A673 (cell line): ENCODE measurements around the gene FNDC1. TPM values are rescaled to one million over a fixed set of nuclear protein-coding genes. Genes with fewer than 3 reads are reported as not detected.

Experiments used
- BruUV-seq: library from RNA; stranded (reverse); fragments of 400-500 nt; replicated peaks from 2 replicates; lab custom pipeline; 2021; lab: Mats Ljungman, UMichigan
- CTCF ChIA-PET: fragments of 300-600 bp; sonication (Branson Sonifier 250); formaldehyde crosslinking; loops from one replicate; lab custom pipeline; 2022; ENCODE audit warnings: antibody characterized with exemption; lab: Charles Lee
- POLR2A ChIA-PET: fragments of 300-600 bp; sonication (Branson Sonifier 250); formaldehyde crosslinking; loops from one replicate; lab custom pipeline; 2022; ENCODE audit warnings: antibody characterized with exemption; ENCODE audit not compliant: low non-redundant PET; lab: Charles Lee
- DNase-seq: peaks from one replicate; pipeline ENCODE4 v3.0.0-alpha.2; 2015; ENCODE audit warnings: low spot score
- H3K27ac ChIP-seq: fragments of 200-600 bp; sonication (generic); 2 replicates; pipeline ENCODE4 v1.5.1; 2016; ENCODE audit warnings: mixed run types, low read depth, mild to moderate bottlenecking, mixed read lengths, antibody characterized with exemption, low read length; ENCODE audit not compliant: poor library complexity, severe bottlenecking
- H3K27me3 ChIP-seq: fragments of 200-600 bp; sonication (generic); replicated peaks from 2 replicates; pipeline ENCODE4 v1.6.1; 2017; ENCODE audit warnings: mixed run types, low read depth, mild to moderate bottlenecking, mixed read lengths, antibody characterized with exemption, low read length; ENCODE audit not compliant: insufficient read depth, poor library complexity
- H3K36me3 ChIP-seq: fragments of 200-600 bp; sonication (generic); 2 replicates; pipeline ENCODE4 v1.6.1; 2016; ENCODE audit warnings: mixed run types, mild to moderate bottlenecking, mixed read lengths, antibody characterized with exemption, low read length; ENCODE audit not compliant: insufficient read depth, poor library complexity, severe bottlenecking
- H3K4me1 ChIP-seq: fragments of 200-600 bp; sonication (generic); 2 replicates; pipeline ENCODE4 v1.6.1; 2017; ENCODE audit warnings: mixed run types, mild to moderate bottlenecking, mixed read lengths, antibody characterized with exemption, low read length; ENCODE audit not compliant: insufficient read depth, poor library complexity, severe bottlenecking
- H3K4me3 ChIP-seq: fragments of 200-600 bp; sonication (generic); 2 replicates; pipeline ENCODE4 v1.5.1; 2016; ENCODE audit warnings: low read depth, mixed run types, mild to moderate bottlenecking, mixed read lengths, low read length; ENCODE audit not compliant: poor library complexity, severe bottlenecking
- H3K9me3 ChIP-seq: fragments of 200-600 bp; sonication (generic); 2 replicates; pipeline ENCODE4 v1.6.1; 2016; ENCODE audit warnings: mixed run types, low read depth, mild to moderate bottlenecking, mixed read lengths, antibody characterized with exemption, low read length; ENCODE audit not compliant: poor library complexity, severe bottlenecking
- CTCF ChIP-seq: fragments of 300-800, 200-600 bp; sonication (generic); conservative IDR thresholded peaks from 2 replicates; pipeline ENCODE4 v1.5.1; 2017; ENCODE audit warnings: low read depth, mild to moderate bottlenecking, antibody characterized with exemption, low read length, moderate library complexity, mixed read lengths
- EZH2 ChIP-seq: fragments of 200-600 bp; sonication (generic); IDR thresholded peaks from 2 replicates; pipeline ENCODE4 v1.6.1; 2017; ENCODE audit warnings: borderline replicate concordance, low read depth, mild to moderate bottlenecking, mixed read lengths, antibody characterized with exemption, low read length; ENCODE audit not compliant: poor library complexity, severe bottlenecking
- intact Hi-C: fragments of 100-400 bp; cut with micrococcal nuclease; formaldehyde crosslinking; loops from one replicate; pipeline ENCODE4 v1.10.0; 2022; ENCODE audit not compliant: unreplicated experiment
- total RNA-seq: library from RNA; stranded (reverse); gene quantifications from 2 replicates; pipeline ENCODE4 v1.2.3, GENCODE V29; 2021

FNDC1 gene
- total RNA-seq, 1 experiment from 2014 or later, result not detected

GRCh38 chr6:159204605-159205004 lies 35.4 kb downstream of the FNDC1 start:
- Histone ChIP-seq H3K27ac (no peak overlapping the region), H3K4me3 (no peak overlapping the region), H3K4me1 (no peaks in the 10 kb centered on the region), H3K9me3 (no peaks in the 10 kb centered on the region), H3K27me3 (peaks cover 9% of the 10 kb centered on the region), H3K36me3 (no peaks in the 10 kb centered on the region)
- no TSS peak for BruUV-seq
- intact Hi-C loops, result no loop called here
- ChIA-PET POLR2A (no interaction called here), CTCF (no interaction called here)
- no peak for TF ChIP-seq EZH2
- TF ChIP-seq CTCF, result no peak
- DNase-seq, result no peak

- H3K9me3 ChIP-seq, result no peaks in the 10 kb centered on the region
- no peak overlapping the region for H3K4me3 ChIP-seq
- peak; percentile 18 for DNase-seq
- ChIA-PET CTCF (no interaction called here), POLR2A (no interaction called here)
- intact Hi-C loops, result no loop called here
- no peak for TF ChIP-seq EZH2
- TF ChIP-seq CTCF, result no peak
- BruUV-seq, result no TSS peak
- H3K27me3 ChIP-seq, result no peaks in the 10 kb centered on the region
- H3K27ac ChIP-seq, result no peak overlapping the region
- H3K4me1 ChIP-seq, result no peaks in the 10 kb centered on the region
- no peaks in the 10 kb centered on the region for H3K36me3 ChIP-seq
These were observed 42.8 kb downstream of the FNDC1 start for GRCh38 chr6:159212028-159212427.

GRCh38 chr6:159212525-159213280 lies 43.5 kb downstream of the FNDC1 start:
- TF ChIP-seq CTCF (no peak), EZH2 (no peak)
- no TSS peak for BruUV-seq
- Histone ChIP-seq H3K27me3 (no peaks in the 10 kb centered on the region), H3K27ac (no peak overlapping the region), H3K4me3 (no peak overlapping the region), H3K9me3 (no peaks in the 10 kb centered on the region), H3K4me1 (no peaks in the 10 kb centered on the region), H3K36me3 (no peaks in the 10 kb centered on the region)
- ChIA-PET POLR2A (no interaction called here), CTCF (no interaction called here)
- intact Hi-C loops, result no loop called here
- DNase-seq, result no peak
